Measurements from ENCODE around the gene ACVR1C. TPM values are rescaled to one million over a fixed set of nuclear protein-coding genes. Genes with fewer than 3 reads are reported as not detected.

The ACVR1C gene
- total RNA-seq, 6 donors from 2014 or later = under 0.01 to 2.6 (median 0.54) TPM; not detected in 1

DNA sequence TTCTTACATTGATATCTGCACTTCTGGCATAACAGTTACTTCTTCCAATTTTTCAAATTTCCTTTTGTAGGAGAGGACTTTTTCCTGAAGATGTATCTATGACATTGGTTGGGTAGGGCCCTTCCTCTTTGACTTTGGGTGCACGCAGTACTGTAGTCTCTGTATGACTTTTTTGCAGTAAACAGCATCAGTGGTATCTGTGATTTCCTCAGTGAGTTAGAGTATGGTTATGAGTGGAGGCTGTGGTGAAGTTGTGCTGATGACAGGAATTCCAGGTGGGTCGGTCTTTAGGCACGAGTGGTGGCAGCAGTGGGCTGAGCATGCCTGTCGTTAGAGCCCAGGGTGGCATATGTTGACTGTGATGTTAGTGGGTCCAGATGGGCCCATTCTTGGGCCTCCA is 17.6 kb downstream of the ACVR1C start:
- no peak for ATAC-seq (ENCODE audit: low FRiP score in 2 of 2)
- Histone ChIP-seq H3K4me3 (no peak overlapping the region), H3K9me3 (peaks cover 0 to 11% (median 0%) of the 10 kb centered on the region in 4 donors), H3K27me3 (no peaks in the 10 kb centered on the region), H3K27ac (no peak overlapping the region), H3K36me3 (no peaks in the 10 kb centered on the region), H3K4me1 (no peaks in the 10 kb centered on the region)
- 98% methylated on average over 3 to 4 of the region's 4 CpGs for WGBS, 2 donors
- no peak for DNase-seq
- TF ChIP-seq EP300 (IDR thresholded peaks at IDR 0.05) = no peak
- TF ChIP-seq, protein P1, sequence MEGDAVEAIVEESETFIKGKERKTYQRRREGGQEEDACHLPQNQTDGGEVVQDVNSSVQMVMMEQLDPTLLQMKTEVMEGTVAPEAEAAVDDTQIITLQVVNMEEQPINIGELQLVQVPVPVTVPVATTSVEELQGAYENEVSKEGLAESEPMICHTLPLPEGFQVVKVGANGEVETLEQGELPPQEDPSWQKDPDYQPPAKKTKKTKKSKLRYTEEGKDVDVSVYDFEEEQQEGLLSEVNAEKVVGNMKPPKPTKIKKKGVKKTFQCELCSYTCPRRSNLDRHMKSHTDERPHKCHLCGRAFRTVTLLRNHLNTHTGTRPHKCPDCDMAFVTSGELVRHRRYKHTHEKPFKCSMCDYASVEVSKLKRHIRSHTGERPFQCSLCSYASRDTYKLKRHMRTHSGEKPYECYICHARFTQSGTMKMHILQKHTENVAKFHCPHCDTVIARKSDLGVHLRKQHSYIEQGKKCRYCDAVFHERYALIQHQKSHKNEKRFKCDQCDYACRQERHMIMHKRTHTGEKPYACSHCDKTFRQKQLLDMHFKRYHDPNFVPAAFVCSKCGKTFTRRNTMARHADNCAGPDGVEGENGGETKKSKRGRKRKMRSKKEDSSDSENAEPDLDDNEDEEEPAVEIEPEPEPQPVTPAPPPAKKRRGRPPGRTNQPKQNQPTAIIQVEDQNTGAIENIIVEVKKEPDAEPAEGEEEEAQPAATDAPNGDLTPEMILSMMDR (IDR thresholded peaks at IDR 0.05) = no peak
- no peak for TF ChIP-seq POLR2A (IDR thresholded peaks at IDR 0.05)
- TF ChIP-seq POLR2AphosphoS5 (IDR thresholded peaks at IDR 0.05) = no peak

DNA sequence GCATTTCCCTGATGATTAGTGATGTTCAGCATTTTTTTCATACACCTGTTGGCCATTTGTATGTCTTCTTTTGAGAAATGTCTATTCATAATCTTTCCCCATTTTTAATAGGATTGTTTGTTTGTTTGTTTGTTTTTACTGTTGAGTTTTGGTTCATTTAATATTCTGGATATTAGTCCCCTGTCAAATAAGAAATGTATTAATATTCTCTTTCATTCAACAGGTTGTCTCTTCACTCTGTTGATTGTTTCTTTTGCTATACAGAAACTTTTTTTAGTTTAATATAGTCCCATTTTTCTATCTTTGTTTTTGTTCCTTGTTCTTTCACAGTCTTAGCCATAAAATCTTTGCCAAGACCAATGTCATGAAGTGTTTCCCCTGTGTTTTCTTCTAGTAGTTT is 22.1 kb downstream of the ACVR1C start:
- Histone ChIP-seq H3K27me3 (no peaks in the 10 kb centered on the region), H3K9me3 (peaks cover 0 to 6% (median 0%) of the 10 kb centered on the region in 4 donors), H3K4me1 (no peaks in the 10 kb centered on the region), H3K4me3 (no peak overlapping the region), H3K27ac (no peak overlapping the region), H3K36me3 (no peaks in the 10 kb centered on the region)
- TF ChIP-seq, protein P1 (IDR thresholded peaks at IDR 0.05) = no peak
- TF ChIP-seq POLR2AphosphoS5 (IDR thresholded peaks at IDR 0.05) (no peak), POLR2A (IDR thresholded peaks at IDR 0.05) (no peak), EP300 (IDR thresholded peaks at IDR 0.05) (no peak)
- no peak for DNase-seq
- ATAC-seq (ENCODE audit: low FRiP score in 2 of 2) = no peak

DNA sequence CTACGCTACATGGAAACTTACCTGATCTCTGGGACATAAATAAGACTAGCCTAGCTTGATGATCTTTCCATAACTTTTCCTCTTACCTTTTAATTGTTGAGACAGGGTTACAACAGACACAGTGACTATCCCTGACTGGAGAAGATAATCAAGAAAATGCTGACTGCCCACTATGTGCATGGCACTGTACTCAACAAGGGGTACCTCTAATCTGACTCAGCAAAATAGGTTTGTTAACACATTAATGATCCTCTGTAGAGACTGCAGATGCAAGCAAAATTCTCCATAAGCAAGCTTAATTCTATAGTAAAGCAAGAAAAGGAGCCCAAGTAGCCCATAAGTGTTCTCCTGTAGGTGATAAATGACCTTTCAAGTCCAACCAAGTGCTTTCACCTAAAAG is 25.5 kb downstream of the ACVR1C start:
- no peak for TF ChIP-seq EP300 (IDR thresholded peaks at IDR 0.05)
- TF ChIP-seq POLR2AphosphoS5 (IDR thresholded peaks at IDR 0.05) = no peak
- no peak for TF ChIP-seq POLR2A (IDR thresholded peaks at IDR 0.05)
- TF ChIP-seq, protein P1 (IDR thresholded peaks at IDR 0.05) = no peak
- H3K4me1 ChIP-seq = no peaks in the 10 kb centered on the region
- ATAC-seq (ENCODE audit: low FRiP score in 2 of 2) = no peak
- H3K36me3 ChIP-seq = no peaks in the 10 kb centered on the region
- H3K9me3 ChIP-seq = no peaks in the 10 kb centered on the region
- DNase-seq = no peak
- H3K27ac ChIP-seq = no peak overlapping the region
- 94 to 100% methylated on average over 1 of the region's 1 CpG for WGBS, 2 donors
- no peak overlapping the region for H3K4me3 ChIP-seq
- no peaks in the 10 kb centered on the region for H3K27me3 ChIP-seq

- WGBS, 2 donors = 74 to 85% methylated on average over 4 of the region's 4 CpGs
Observed at GRCh38 chr2:157601807-157602206, 26.9 kb downstream of the ACVR1C start.

More at GRCh38 chr2:157601807-157602206, 26.9 kb downstream of the ACVR1C start:
- TF ChIP-seq, protein P1 (IDR thresholded peaks at IDR 0.05) = no peak
- TF ChIP-seq POLR2A (IDR thresholded peaks at IDR 0.05) (no peak), EP300 (IDR thresholded peaks at IDR 0.05) (no peak), POLR2AphosphoS5 (IDR thresholded peaks at IDR 0.05) (no peak)
- ATAC-seq (ENCODE audit: low FRiP score in 2 of 2) (no peak), DNase-seq (no peak)
- no peaks in the 10 kb centered on the region for H3K36me3 ChIP-seq
- H3K9me3 ChIP-seq = no peaks in the 10 kb centered on the region
- H3K27me3 ChIP-seq = peaks cover 0 to 5% (median 0%) of the 10 kb centered on the region in 4 donors
- peaks cover 0 to 4% (median 2%) of the 10 kb centered on the region in 4 donors for H3K4me1 ChIP-seq
- no peak overlapping the region for H3K27ac ChIP-seq
- H3K4me3 ChIP-seq = no peak overlapping the region
